Measurements from ENCODE around the gene ENTPD3.

Gene ENTPD3

GRCh38 chr3:40341671-40342070 is 45.3 kb upstream of the ENTPD3 start:
- Histone ChIP-seq H3K9ac (ENCODE audit: low read length) (no peak overlapping the region), H2AFZ (ENCODE audit: low read depth, low read length) (no peak overlapping the region), H3K4me2 (ENCODE audit: low read length) (no peak overlapping the region), H3K9me3 (ENCODE audit: insufficient read depth, low read length) (no peaks in the 10 kb centered on the region), H3K4me3 (ENCODE audit: low read length) (no peak overlapping the region), H4K20me1 (ENCODE audit: insufficient read depth, low read length) (no peaks in the 10 kb centered on the region), H3K4me1 (ENCODE audit: low read length) (peaks cover 11% of the 10 kb centered on the region), H3K79me2 (ENCODE audit: low read length) (no peaks in the 10 kb centered on the region), H3K36me3 (replicated peaks; ENCODE audit: low read depth, low read length) (no peaks in the 10 kb centered on the region), H3K27ac (ENCODE audit: low read length) (no peak overlapping the region), H3K27me3 (ENCODE audit: low read depth, low read length) (peaks cover 40% of the 10 kb centered on the region)
- TF ChIP-seq CTCF (IDR thresholded peaks at IDR 0.05; ENCODE audit: low read depth, low read length): no peak
- TF ChIP-seq EZH2phosphoT487 (IDR thresholded peaks at IDR 0.05; ENCODE audit: low read depth): no peak

GRCh38 chr3:40350529-40350928 is 36.5 kb upstream of the ENTPD3 start:
- Histone ChIP-seq H3K27ac (ENCODE audit: low read length) (no peak overlapping the region), H3K4me1 (ENCODE audit: low read length) (no peaks in the 10 kb centered on the region), H3K4me3 (ENCODE audit: low read length) (no peak overlapping the region), H3K27me3 (ENCODE audit: low read depth, low read length) (no peaks in the 10 kb centered on the region; the same call in 1 of the 2 replicates), H3K4me2 (ENCODE audit: low read length) (no peak overlapping the region), H3K36me3 (replicated peaks; ENCODE audit: low read depth, low read length) (no peaks in the 10 kb centered on the region), H4K20me1 (ENCODE audit: insufficient read depth, low read length) (no peaks in the 10 kb centered on the region), H2AFZ (ENCODE audit: low read depth, low read length) (no peak overlapping the region), H3K9ac (ENCODE audit: low read length) (no peak overlapping the region), H3K79me2 (ENCODE audit: low read length) (no peaks in the 10 kb centered on the region), H3K9me3 (ENCODE audit: insufficient read depth, low read length) (peaks cover 6% of the 10 kb centered on the region; the same call in 1 of the 2 replicates)
- no peak for TF ChIP-seq EZH2phosphoT487 (IDR thresholded peaks at IDR 0.05; ENCODE audit: low read depth)
- no peak for TF ChIP-seq CTCF (IDR thresholded peaks at IDR 0.05; ENCODE audit: low read depth, low read length)

- Histone ChIP-seq H3K4me2 (ENCODE audit: low read length) (no peak overlapping the region), H3K9ac (ENCODE audit: low read length) (no peak overlapping the region), H3K9me3 (ENCODE audit: insufficient read depth, low read length) (peaks cover 11% of the 10 kb centered on the region), H3K27ac (ENCODE audit: low read length) (no peak overlapping the region), H3K79me2 (ENCODE audit: low read length) (no peaks in the 10 kb centered on the region), H3K27me3 (ENCODE audit: low read depth, low read length) (peaks cover 17% of the 10 kb centered on the region; the same call in 1 of the 2 replicates), H3K36me3 (replicated peaks; ENCODE audit: low read depth, low read length) (no peaks in the 10 kb centered on the region), H2AFZ (ENCODE audit: low read depth, low read length) (no peak overlapping the region), H4K20me1 (ENCODE audit: insufficient read depth, low read length) (no peaks in the 10 kb centered on the region), H3K4me1 (ENCODE audit: low read length) (no peaks in the 10 kb centered on the region), H3K4me3 (ENCODE audit: low read length) (no peak overlapping the region)
- TF ChIP-seq CTCF (IDR thresholded peaks at IDR 0.05; ENCODE audit: low read depth, low read length) (no peak), EZH2phosphoT487 (IDR thresholded peaks at IDR 0.05; ENCODE audit: low read depth) (no peak)
Observed at GRCh38 chr3:40355410-40355809, 31.6 kb upstream of the ENTPD3 start.

- Histone ChIP-seq H3K27me3 (ENCODE audit: low read depth, low read length) (peaks cover 30% of the 10 kb centered on the region), H4K20me1 (ENCODE audit: insufficient read depth, low read length) (no peaks in the 10 kb centered on the region), H3K36me3 (replicated peaks; ENCODE audit: low read depth, low read length) (no peaks in the 10 kb centered on the region), H3K4me3 (ENCODE audit: low read length) (no peak overlapping the region), H2AFZ (ENCODE audit: low read depth, low read length) (no peak overlapping the region), H3K79me2 (ENCODE audit: low read length) (no peaks in the 10 kb centered on the region), H3K4me1 (ENCODE audit: low read length) (no peaks in the 10 kb centered on the region), H3K9me3 (ENCODE audit: insufficient read depth, low read length) (peaks cover 5% of the 10 kb centered on the region; the same call in 1 of the 2 replicates), H3K27ac (ENCODE audit: low read length) (no peak overlapping the region), H3K4me2 (ENCODE audit: low read length) (no peak overlapping the region), H3K9ac (ENCODE audit: low read length) (no peak overlapping the region)
- TF ChIP-seq EZH2phosphoT487 (IDR thresholded peaks at IDR 0.05; ENCODE audit: low read depth) (no peak), CTCF (IDR thresholded peaks at IDR 0.05; ENCODE audit: low read depth, low read length) (no peak)
Observed at GRCh38 chr3:40358454-40358853, 28.5 kb upstream of the ENTPD3 start.
